HepG2 (cell line): Measurements from ENCODE around the gene TRDN. TPM values are rescaled to one million over a fixed set of nuclear protein-coding genes. Genes with fewer than 3 reads are reported as not detected.
A peak's percentile ranks its signal among the peaks of the same experiment; 100 is the strongest.

ENCODE experiments used
- ATAC-seq: fragments of 200-7000 bp; cut with Tn5 transposase; 3 replicates; pipeline ENCODE4 v1.9.1; 2020; ENCODE audit warnings: mild to moderate bottlenecking, moderate library complexity
- BruUV-seq: library from RNA; stranded (reverse); fragments of 400-500 nt; replicated peaks from 2 replicates; lab custom pipeline; 2021; lab: Mats Ljungman, UMichigan
- CTCF ChIA-PET: fragments of 300-600 bp; formaldehyde crosslinking; extraction: SDS; loops from one replicate; lab custom pipeline; 2021; ENCODE audit warnings: low total read pairs, inconsistent platforms, low intra/inter-chr PET ratio; lab: Yijun Ruan, JAX
- POLR2A ChIA-PET: fragments of 350-600 bp; sonication (Branson Sonifier 250); formaldehyde crosslinking; loops from one replicate; lab custom pipeline; 2020; ENCODE audit warnings: antibody characterized with exemption, inconsistent platforms; lab: Yijun Ruan, JAX
- DNase-seq: peaks from one replicate; pipeline ENCODE4 v3.0.0-alpha.2; 2015; ENCODE audit warnings: low spot score
- FAIRE-seq: peaks from 3 replicates; lab custom pipeline; 2011; peaks lifted over from hg19 to GRCh38; lab: Jason Lieb, UNC
- H2AFZ ChIP-seq: one replicate; pipeline ENCODE4 v1.6.1; 2011; ENCODE audit warnings: low read length, inconsistent platforms
- H3K27ac ChIP-seq: fragments of 300-600 bp; 3 replicates; pipeline ENCODE4 v1.8.0; 2011; ENCODE audit warnings: mixed run types, mild to moderate bottlenecking, mixed read lengths, low read length, inconsistent platforms; ENCODE audit not compliant: insufficient read depth; ENCODE audit errors: extremely low read length
- H3K27me3 ChIP-seq, 2 experiments: fragments of 200-600 bp in 1 of 2; 2 replicates in 1 of 2; 3 replicates in 1 of 2; pipeline versions ENCODE4 v1.6.0 to v1.8.0; 2011; ENCODE audit warnings: low read length in 2 of 2, mild to moderate bottlenecking in 2 of 2, moderate library complexity in 2 of 2, inconsistent platforms in 1 of 2; ENCODE audit not compliant: insufficient read depth in 2 of 2, control insufficient read depth in 1 of 2
- H3K36me3 ChIP-seq, 2 experiments: fragments of 200-600 bp in 1 of 2; replicated peaks in 1 of 2; 2 replicates in 1 of 2; 3 replicates in 1 of 2; pipeline versions ENCODE4 v1.5.1 to v1.8.0; 2011; ENCODE audit warnings: low read length in 2 of 2, inconsistent platforms in 1 of 2; ENCODE audit not compliant: insufficient read depth in 2 of 2, control insufficient read depth in 1 of 2
- H3K4me1 ChIP-seq: 2 replicates; pipeline ENCODE4 v1.5.1; 2012; ENCODE audit warnings: low read length, inconsistent platforms; ENCODE audit not compliant: insufficient read depth
- H3K4me2 ChIP-seq: 2 replicates; pipeline ENCODE4 v1.6.0; 2011; ENCODE audit warnings: low read depth, low read length, inconsistent platforms
- H3K4me3 ChIP-seq, 3 experiments: fragments of 200-600 bp in 1 of 3; sonication (generic), shearing (Covaris generic) in 1 of 3; replicated peaks in 1 of 3; 2 replicates each; pipeline ENCODE4 v1.5.1; 2011 to 2016; ENCODE audit warnings: low read length in 3 of 3, inconsistent platforms in 2 of 3, low read depth in 2 of 3, mild to moderate bottlenecking in 2 of 3, control low read depth in 1 of 3, mixed read lengths in 1 of 3; ENCODE audit not compliant: insufficient read depth in 1 of 3
- H3K79me2 ChIP-seq: one replicate; pipeline ENCODE4 v1.6.1; 2011; ENCODE audit warnings: low read length, inconsistent platforms; ENCODE audit not compliant: insufficient read depth
- H3K9ac ChIP-seq: 2 replicates; pipeline ENCODE4 v1.6.0; 2011; ENCODE audit warnings: mild to moderate bottlenecking, low read depth, low read length, inconsistent platforms; ENCODE audit not compliant: insufficient read depth
- H3K9me3 ChIP-seq: 2 replicates; pipeline ENCODE4 v1.5.1; 2012; ENCODE audit warnings: mild to moderate bottlenecking, low read length
- H4K20me1 ChIP-seq: 2 replicates; pipeline ENCODE4 v1.6.0; 2011; ENCODE audit warnings: inconsistent platforms, mild to moderate bottlenecking, low read length, moderate library complexity; ENCODE audit not compliant: insufficient read depth
- FOSL1 ChIP-seq: sonication (generic); formaldehyde crosslinking; IDR thresholded peaks from 2 replicates; pipeline ENCODE4 v1.9.0; 2021; ENCODE audit warnings: missing genetic modification reagents, borderline replicate concordance
- HNF4A ChIP-seq: sonication (generic); formaldehyde crosslinking; IDR thresholded peaks from 2 replicates; pipeline ENCODE4 v1.4.0; 2020; ENCODE audit warnings: missing genetic modification reagents
- MAFK ChIP-seq, 2 experiments: IDR thresholded peaks in 1 of 2; conservative IDR thresholded peaks in 1 of 2; 2 replicates each; pipeline ENCODE4 v1.6.1; 2011; ENCODE audit warnings: improper control_type of control experiment in 2 of 2, low read length in 2 of 2
- ZNF567 ChIP-seq: sonication (generic); formaldehyde crosslinking; IDR thresholded peaks from 2 replicates; pipeline ENCODE4 v1.8.1; 2023; ENCODE audit warnings: mild to moderate bottlenecking, missing genetic modification reagents, borderline replicate concordance
- WGBS: methylation state at CpG from one replicate; pipeline ENCODE4 v1.1.6; 2017; ENCODE audit warnings: low lambda C conversion rate; 5-methylcytosine and 5-hydroxymethylcytosine counted together
- in situ Hi-C: cut with HindIII; loops from 2 replicates; pipeline ENCODE4 v1.10.0; 2017; ENCODE audit warnings: low pct_unique_long_range_greater_than_20kb; ENCODE audit not compliant: extremely low pct_ligation_motif_present
- intact Hi-C: fragments of 100-400 bp; cut with micrococcal nuclease; formaldehyde crosslinking; loops from one replicate; pipeline ENCODE4 v1.10.0; 2022; ENCODE audit not compliant: unreplicated experiment
- polyA plus RNA-seq, 8 experiments: library from polyadenylated mRNA; depleted of rRNA in 3 of 8; stranded (reverse) in 7 of 8; unstranded in 1 of 8; fragments of >200 nt; fragmentation: Illumina TruSeq in 4 of 8; extraction: Trizol in 4 of 8; gene quantifications; 2 replicates each; pipeline versions ENCODE4 v1.2.1 to v1.2.3, GENCODE V29; 2011 to 2016; ENCODE audit warnings: low read depth in 4 of 8, missing spikeins in 1 of 8, mixed read lengths in 1 of 8; ENCODE audit not compliant: insufficient read depth in 1 of 8
- total RNA-seq, 5 experiments: library from RNA; depleted of rRNA; stranded (reverse); fragments of >200 nt; fragmentation: Illumina TruSeq; extraction: Trizol; gene quantifications; 2 replicates each; pipeline ENCODE4 v1.2.3, GENCODE V29; 2016; ENCODE audit warnings: low read depth in 1 of 5

TRDN gene
- total and polyA plus RNA-seq, 2 of the 13 experiments (the other 11 are each of a cell fraction or from before 2014, with no cell fraction given) = not detected

DNA sequence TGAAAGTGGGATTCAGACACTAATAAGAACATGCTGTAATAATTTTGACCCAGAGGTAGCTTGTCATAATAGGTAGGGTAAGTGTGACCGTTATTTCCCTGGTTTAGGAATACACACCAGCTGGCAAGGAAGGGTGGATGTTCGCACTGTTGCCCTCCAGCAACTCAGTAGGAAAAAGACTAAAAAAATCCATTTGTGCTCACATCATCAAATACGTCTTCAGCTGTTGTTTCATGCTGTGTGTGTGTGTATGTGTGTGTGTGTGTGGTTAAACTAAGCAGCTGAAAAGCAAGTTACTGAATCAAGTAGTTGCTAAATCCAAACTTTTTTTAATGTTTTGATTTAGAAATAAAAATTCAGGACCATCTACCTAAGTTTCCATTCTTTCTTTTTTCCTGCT lies 218.7 kb downstream of the TRDN start:
- TF ChIP-seq FOSL1 (CRISPR knock-in tag) (no peak), MAFK (conservative IDR thresholded peaks at IDR 0.05 in 1 of 2, IDR thresholded peaks at IDR 0.05 in 1 of 2; ENCODE audit: low read length in 2 of 2) (0 out of 4 replicates have a peak, but pooled peaks of 1 of the 2 experiments have one; percentile 14)
- no peak overlapping the region for H3K27ac ChIP-seq
- FAIRE-seq (no peak), ATAC-seq (no peak), DNase-seq (no peak)
- intact Hi-C loops (no loop called here), in situ Hi-C loops (loop anchor here (5.0 kb wide), 1 partner anchor 299 kb away; no protein-coding TSS in a partner anchor)
- ChIA-PET POLR2A (no interaction called here), CTCF (interaction anchor here (3.6 kb wide), 1 partner anchor 297 kb away, joined by 27 read pairs; no protein-coding TSS in a partner anchor)
- H3K4me1 ChIP-seq = no peaks in the 10 kb centered on the region
- no peaks in the 10 kb centered on the region for H3K79me2 ChIP-seq
- H4K20me1 ChIP-seq = no peaks in the 10 kb centered on the region
- no peaks in the 10 kb centered on the region for H3K36me3 ChIP-seq
- no peak overlapping the region for H3K9ac ChIP-seq
- no peak overlapping the region for H3K4me2 ChIP-seq
- H3K4me3 ChIP-seq = no peak overlapping the region
- no peaks in the 10 kb centered on the region for H3K27me3 ChIP-seq
- no TSS peak for BruUV-seq
- H2AFZ ChIP-seq = no peak overlapping the region
- 1% methylated on average over 3 of the region's 3 CpGs for WGBS
- H3K9me3 ChIP-seq = no peaks in the 10 kb centered on the region

DNA sequence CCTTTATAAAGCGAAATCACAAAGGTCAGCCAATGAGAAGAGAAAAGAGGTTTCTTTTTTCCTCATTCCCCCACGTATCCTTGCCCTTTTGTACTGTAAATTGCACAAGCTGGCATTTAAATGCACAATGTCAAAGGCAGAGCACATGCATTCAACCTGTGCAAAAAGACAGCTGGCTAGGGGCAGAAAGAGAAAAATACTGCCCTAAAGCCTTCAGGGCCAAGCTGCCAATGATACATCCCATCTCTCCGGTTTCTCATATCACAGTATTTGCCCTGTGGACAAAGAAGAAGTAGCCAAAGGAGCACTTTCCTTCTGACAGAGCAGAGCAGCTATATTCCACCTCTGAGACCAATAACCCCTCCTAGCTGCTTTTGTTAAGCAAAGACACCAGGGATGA lies 219.2 kb downstream of the TRDN start:
- no peak for TF ChIP-seq ZNF567 (CRISPR knock-in tag)
- 0 out of 2 replicates have a peak, but pooled peaks have one; percentile 5 for TF ChIP-seq HNF4A (CRISPR knock-in tag)
- TF ChIP-seq, all 625 proteins: peak for 1
- no peaks in the 10 kb centered on the region for H4K20me1 ChIP-seq
- 0% methylated on average over 3 of the region's 3 CpGs for WGBS
- H3K79me2 ChIP-seq = no peaks in the 10 kb centered on the region
- H3K4me1 ChIP-seq = no peaks in the 10 kb centered on the region
- DNase-seq (no peak), FAIRE-seq (no peak), ATAC-seq (peak; percentile 42; the same call in 1 of the 3 replicates)
- CTCF ChIA-PET = interaction anchor here (3.6 kb wide), 1 partner anchor 297 kb away, joined by 27 read pairs; no protein-coding TSS in a partner anchor
- no peaks in the 10 kb centered on the region for H3K27me3 ChIP-seq
- H2AFZ ChIP-seq = no peak overlapping the region
- no peak overlapping the region for H3K9ac ChIP-seq
- H3K4me2 ChIP-seq = no peak overlapping the region
- no peak overlapping the region for H3K27ac ChIP-seq
- no TSS peak for BruUV-seq
- no peaks in the 10 kb centered on the region for H3K9me3 ChIP-seq
- no peak overlapping the region for H3K4me3 ChIP-seq
- no peaks in the 10 kb centered on the region for H3K36me3 ChIP-seq
- intact Hi-C loops = no loop called here
- in situ Hi-C loops = loop anchor here (5.0 kb wide), 1 partner anchor 300 kb away; no protein-coding TSS in a partner anchor
- POLR2A ChIA-PET = no interaction called here
